T-helper 1 cell (primary cell): ENCODE data around the gene PEX1.
"Not testable (repeated sequence)": the region's sequence is repeated elsewhere in the genome, so short reads cannot be mapped to it uniquely, and the experiment has no call there.

ENCODE experiments used
- DNase-seq, 5 donors: peaks; one replicate each; pipeline ENCODE4 v3.0.0-alpha.2; 2012 to 2020

Gene PEX1

DNA sequence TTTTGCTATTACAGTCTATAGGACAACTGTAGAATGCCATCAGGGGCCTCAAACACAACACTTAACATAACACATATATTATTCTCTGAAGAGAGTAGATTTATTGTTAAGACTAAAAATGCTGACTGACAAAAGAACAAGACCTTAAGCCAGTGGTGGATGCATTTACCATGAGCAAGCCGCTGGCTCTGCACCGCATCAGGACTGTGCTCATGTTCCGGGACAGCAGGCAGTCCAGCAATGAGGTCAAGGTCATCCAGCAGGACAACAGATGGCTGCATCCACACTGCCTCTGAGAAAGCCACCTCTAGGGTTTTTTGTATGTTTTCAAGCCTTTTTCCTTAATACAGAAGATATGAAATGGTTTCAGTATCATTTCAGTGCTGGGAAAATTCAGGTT, 23.8 kb downstream of the PEX1 start:
- DNase-seq = no peak

DNA sequence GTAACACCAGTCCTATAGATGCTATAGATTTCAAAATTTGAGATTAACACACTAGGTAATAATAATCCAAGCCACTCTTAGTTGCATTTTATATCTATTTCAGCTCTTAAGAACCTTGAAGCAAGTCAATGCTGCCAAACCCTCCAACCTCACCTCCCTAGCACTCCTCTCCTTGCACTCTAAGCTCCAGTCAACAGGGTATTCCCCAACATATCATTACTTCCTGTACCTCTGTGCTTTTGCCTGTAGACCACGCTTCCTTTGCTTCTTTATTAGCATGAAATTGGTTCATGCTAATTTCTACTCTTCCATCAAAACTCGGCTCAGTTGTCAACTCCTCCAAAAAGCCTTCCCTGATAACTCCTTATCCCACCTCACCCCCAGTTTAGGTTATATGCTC, 24.6 kb downstream of the PEX1 start:
- DNase-seq = no peak

DNA sequence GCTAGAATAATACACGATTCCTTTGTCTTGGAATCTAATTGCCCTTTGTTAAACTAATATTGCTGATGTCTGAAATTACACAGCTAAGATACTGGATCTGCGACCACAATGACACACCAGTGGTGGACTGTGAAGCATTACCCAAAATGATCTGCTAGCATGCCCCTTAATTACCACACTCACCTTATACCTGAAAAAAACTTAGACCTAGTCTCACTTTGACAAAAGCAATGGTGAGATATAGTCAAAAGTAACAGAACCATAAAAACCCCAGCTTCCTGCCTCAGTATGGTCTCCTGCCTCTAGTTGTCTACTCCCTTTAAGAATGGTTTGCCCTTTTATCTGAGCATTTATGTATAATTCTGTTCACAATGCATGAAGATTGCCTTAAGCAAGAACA, 29.8 kb downstream of the PEX1 start:
- peak in 1 of 5 donors; percentile 8 for DNase-seq

DNA sequence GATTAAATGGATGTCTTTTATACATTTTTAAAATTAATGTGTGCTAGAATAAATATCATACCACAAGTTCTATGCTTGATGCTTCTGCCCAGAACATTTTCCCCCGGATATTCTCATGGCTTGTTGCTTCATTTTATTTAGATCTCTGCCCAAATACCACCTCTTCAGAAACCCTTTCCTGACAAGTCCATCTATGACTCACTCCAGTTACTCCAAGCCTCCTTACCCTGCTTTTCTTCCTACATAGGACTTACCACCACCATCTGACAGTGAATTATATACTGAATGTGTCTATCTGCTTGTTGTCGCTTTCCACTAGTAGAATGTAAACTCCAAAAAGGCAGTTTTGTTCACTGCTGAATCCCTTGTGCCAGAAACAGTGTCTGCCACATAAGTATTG, 31.4 kb downstream of the PEX1 start:
- no peak for DNase-seq

DNA sequence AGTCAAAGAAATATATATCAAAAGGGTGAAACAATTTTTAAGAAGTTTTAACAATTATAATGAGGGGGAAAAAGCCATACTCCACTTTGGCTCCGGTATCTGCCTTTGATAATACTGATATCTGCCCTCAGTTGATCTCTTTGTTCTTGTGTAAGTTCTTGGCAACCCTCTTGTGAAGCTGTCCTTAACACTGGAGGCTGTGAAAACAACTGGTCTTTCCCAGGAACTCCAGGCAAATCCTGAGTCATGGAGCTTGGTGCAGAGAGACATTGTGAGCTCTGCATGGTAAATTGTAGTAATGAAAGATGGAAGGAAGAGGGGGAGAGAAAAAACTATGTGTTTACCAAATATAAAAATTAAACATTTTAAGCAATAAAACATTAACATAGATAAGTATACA, 38.7 kb downstream of the PEX1 start:
- DNase-seq = no peak

DNA sequence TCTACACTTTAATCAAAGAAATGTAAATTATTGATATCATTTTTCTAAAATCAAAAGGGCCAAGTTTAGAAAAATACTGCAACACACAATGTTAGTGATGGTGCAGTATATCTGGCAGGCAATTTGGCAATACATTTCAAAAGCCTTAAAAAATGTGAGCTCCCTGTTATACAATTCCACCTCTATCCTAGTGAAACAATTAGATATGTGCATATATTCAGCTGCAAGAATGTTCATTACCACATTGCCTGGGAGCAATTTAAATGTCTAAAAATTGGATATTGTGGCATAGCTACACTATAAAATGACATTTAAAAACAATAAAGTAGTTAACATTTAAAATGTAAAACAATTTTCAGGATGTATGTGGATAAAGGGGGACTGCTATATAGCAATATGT, 40.5 kb downstream of the PEX1 start:
- DNase-seq = no peak

DNA sequence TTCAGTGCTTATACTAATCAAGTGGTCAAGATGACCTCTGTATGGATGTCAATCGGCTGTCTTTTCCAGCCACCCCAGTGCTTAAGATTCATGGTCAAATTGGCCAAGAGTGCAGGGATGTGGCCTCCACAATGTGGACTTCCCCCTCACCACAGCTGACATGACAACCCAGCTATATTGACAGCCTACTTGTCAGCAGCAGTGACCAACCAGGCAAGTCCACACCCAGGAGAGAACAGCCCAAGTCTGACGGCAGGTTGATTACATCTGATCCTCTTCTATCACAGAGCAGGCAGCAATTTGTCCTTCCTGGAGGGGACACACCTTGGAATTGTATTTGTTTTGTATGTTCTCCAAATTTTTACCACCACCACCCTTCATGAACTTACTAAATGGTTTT, 42.3 kb downstream of the PEX1 start:
- no peak for DNase-seq

DNA sequence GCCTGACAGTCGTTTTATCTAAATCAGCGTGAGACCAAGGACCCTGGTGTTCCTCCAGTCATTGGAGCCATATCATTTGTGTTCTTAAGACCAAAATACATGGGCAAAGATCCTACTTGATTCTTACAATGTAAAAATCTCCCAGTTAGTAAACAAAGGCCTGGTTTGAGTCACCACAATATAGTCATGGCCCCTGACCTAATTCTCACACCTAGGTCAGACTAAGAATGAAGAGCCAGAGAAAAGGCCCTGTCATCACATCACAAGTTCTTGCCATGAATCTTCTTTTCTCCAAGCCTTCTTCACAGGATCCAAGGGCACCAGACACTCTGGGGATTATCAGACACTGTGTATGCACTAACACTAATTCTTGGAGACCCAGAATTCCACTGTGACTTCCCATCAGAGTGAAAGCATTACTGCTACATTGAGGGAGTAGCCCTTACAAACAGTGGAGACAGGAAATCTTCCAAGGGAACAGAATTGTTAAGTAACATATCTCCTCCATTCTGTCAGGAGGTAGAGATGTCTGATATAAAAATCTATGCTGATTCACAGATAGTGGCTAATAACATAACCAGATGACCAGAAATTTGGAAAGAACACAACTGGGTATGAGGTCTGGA, 42.9 kb downstream of the PEX1 start:
- DNase-seq = no peak

DNA sequence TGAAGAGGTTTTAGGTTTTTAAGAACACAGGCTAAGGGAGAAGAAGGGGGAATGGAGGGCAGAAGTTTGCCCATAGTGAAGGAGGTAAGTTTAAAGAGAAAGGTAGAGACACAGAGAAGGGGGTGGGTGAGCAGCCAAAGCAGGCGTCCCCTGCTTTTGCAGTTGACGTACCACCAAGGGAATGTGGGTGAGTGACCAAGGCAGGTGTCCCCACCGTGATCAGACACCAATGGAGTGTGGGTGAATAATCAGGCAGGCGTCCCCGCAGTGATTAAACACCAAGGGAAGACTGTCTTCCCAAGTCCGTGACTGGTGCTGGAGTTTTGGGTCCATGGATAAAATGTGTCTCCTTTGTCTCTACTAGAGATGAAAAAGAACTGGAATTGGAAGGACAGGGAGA, 44.1 kb downstream of the PEX1 start:
- not testable (repeated sequence) for DNase-seq

DNA sequence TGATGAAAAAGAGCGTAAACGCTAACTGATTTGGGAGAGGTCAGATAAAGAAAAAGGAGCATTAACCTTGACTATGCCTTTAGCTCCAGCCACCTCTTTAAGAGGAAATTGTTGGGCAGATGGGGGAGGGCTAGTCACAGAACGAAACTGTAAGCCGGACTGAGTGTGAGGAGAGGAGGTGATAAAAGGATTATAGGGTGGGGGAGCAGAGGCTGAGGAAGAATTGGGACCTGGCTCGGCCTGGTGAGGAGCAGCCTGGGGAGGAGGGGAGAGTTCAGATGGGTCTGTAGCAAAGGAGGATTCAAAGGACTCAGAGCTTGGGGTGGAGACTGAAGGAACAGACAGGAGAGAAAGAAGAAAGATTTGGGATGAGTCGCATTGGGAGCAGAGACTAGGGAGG, 44.7 kb downstream of the PEX1 start:
- DNase-seq = not testable (repeated sequence)

DNA sequence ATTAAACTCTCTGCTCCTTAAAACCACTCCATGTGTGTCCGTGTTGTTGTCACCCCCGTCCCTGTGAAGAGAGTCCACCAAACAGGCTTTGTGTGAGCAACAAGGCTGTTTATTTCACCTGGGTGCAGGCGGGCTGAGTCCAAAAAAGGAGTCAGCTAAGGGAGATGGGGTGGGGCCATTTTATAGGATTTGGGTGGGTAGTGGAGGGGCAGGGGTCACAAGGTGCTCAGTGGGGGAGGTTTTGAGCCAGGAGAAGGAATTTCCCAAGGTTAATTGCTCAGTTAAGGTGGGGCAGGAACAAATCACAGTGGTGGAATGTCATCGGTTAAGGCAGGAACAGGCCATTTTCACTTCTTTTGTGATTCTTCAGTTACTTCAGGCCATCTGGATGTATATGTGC, 49.2 kb downstream of the PEX1 start:
- not testable (repeated sequence) for DNase-seq

DNA sequence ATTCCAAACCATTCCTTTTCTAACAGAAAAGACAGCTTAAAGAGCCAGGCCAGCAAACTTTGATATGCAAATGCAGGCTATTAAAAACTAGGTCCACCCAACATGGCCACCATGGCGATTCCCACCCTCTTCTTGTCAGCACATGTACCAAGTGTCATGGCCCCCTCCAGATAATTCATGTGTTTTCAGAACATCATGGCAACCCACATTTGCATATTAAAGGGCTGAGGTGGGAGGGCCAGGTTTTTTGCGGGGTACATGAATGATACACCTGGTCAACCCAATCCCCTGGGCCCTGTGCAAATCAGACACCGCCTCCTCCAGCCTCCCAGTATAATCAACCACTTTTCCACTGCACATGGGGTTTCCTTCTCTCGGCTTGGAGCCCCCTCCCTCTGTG, 49.6 kb downstream of the PEX1 start:
- DNase-seq = no peak

DNA sequence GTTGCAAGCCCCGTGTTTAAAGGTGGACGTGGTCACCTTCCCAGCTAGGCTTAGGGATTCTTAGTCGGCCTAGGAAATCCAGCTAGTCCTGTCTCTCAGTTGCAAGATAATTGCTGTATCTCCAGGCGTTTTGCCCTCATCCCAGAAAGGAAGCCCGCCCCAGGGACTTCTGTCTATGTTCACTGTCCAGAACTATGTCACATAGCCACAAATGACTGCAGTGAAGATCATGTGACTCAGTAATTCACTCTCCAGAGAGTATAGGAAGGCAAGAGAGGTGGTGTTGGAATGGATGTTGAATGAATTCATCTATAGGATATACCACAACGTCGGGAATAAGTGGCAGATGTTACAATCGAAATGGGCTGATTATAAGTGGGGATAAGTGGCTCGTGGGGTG, 50.2 kb downstream of the PEX1 start:
- no peak for DNase-seq

DNA sequence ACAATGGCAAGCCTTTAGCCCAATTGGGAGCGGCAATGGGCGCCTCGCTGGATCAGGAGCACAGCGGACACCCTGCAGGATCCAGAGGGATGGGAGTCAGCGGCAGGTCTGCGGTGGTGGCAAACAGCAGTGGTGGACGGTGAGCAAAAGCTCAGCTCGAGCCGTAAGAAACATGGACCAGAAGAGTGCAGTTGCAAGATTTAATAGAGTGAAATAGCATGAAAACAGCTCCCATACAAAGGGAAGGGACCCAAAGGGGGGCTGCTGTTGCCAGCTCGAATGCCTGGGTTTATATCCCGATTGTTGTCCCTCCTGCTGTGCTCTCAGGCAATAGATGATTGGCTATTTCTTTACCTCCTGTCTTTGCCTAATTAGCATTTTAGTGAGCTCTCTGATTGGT, 50.6 kb downstream of the PEX1 start, which contains the start of gene ERVW-1:
Gene ERVW-1, minus strand, starts transcription at position 266 of the 400 bp plus-strand sequence. CDS start 7,565 bp downstream, outside the sequence.
- not testable (repeated sequence) for DNase-seq

DNA sequence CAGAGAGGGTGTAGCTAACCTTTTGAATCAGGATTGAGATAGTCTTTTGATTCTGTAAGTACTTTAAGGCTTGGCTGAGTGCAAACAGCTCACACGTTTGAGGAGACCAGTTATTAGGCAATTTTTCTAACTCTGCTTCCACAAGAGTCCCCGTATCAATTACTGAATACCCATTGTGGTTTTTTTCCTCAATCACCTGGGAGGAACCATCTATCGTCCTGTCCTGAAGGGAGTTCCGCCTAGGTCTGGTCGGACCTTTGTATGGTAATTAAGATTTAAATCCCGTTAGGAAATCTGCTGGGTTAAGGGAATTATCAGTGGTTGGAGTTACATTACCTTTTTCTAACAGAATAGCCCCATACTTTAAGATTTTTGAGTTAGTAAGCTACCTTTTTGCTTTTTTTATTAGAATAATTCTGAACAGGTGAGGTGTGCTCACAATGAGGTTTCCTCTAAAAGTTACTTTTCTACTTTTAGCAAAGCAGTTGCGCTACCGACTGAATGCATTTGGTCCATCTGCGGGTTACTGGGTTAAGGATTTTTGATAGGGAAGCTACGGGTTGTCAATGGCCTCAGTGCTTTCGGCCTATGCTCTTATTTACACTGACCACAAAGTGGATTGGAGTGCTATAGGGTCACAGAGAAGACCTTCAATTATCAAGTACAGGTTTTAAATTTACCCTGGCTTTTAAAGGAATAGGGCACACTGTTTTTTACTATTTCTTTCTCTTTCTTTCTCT, 52.3 kb downstream of the PEX1 start:
- DNase-seq = not testable (repeated sequence)

DNA sequence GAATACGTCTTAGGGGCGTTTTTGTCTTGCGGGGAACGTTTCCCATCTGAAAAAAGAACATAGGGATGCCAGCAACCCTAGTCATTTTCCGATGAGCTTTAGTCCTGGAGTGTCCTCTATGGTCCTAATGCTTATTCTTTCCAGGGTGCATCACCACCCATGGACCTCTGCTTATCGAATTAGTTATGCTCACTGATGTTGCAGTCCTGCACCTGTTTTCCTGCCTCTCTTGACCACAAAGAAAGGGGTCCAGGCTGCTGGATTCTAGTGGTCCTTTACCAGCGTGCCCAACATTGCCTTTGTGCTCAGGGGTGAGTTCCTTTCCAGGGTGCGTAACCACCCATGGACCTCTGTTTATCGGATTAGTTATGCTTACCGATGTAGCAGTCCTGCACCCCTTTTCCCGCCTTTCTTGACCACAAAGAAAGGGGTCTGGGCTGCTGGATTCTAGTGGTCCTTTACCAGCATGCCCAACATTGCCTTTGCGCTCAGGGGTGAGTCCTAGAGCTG, 53.0 kb downstream of the PEX1 start:
- DNase-seq = not testable (repeated sequence)

DNA sequence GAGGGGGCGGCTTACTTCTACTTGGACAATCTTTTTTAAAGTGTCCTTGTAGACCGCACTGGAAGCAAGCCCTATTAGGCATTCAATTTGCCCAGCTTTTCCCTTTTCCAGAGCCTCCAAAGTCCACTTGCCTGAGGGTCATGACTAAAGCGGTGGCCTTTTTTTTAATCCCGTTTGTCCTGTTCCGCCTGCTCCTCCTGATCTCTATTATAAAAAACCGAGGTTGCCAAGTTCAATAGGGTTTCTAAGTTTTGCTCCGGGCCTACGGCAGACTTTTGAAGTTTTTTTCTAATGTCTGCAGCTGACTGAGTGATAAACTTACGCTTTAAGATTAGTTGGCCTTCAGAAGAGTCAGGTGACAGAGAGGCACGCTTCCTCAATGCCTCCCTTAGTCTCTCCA, 54.3 kb downstream of the PEX1 start:
- not testable (repeated sequence) for DNase-seq

DNA sequence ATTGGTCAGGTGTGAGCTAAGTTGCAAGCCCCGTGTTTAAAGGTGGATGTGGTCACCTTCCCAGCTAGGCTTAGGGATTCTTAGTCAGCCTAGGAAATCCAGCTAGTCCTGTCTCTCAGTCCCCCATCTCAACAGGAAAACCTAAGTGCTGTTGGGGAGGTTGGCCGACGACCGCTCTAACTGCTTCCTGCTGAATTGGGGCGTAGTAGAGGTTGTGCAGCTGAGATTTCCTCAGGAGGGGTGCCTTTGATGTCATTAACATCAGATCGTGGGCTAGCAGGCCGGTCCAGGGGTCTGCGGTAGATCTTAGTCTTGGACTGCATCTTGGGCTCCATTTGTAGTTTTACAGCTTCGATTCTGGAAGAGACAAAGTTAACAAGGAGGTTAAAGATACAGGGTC, 59.7 kb downstream of the PEX1 start:
- not testable (repeated sequence) for DNase-seq

DNA sequence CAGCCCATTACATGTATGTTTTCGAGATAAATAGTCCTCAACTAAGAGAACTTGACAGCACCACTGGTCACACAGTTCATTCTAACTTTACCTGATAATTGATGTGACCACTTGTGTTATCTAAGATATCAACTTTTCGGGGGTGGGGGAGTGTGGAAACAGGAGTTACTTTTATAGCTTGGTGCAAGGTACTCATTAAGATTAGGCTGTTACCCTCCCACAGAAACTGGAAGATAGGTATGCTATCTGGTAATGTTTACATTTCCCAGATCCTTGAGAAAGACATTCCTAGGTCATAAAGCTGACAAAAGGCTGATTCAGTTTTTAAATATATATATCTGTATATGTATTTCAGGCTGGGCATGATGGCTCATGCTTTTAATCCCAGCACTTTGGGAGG, 61.6 kb downstream of the PEX1 start:
- DNase-seq = no peak

DNA sequence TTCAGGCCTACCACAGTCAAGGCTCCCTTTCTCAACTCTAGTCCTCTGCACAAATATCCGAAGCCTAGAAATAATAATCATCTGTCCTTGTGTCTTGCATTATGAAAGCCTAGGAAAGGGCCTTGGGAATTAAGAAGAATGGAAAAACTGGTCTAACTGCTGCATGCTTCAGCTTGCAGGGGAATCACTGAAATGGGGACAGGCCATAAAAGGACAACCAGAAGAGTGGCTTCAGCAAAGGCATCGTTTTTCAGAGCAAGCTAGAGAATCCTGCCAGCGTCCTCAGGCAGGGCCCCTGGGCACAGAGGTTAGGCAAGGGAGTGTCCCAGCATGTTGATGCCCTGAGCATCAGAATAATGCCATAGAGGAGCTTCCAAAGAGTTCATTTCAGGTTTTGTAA, 63.8 kb downstream of the PEX1 start:
- no peak for DNase-seq

DNA sequence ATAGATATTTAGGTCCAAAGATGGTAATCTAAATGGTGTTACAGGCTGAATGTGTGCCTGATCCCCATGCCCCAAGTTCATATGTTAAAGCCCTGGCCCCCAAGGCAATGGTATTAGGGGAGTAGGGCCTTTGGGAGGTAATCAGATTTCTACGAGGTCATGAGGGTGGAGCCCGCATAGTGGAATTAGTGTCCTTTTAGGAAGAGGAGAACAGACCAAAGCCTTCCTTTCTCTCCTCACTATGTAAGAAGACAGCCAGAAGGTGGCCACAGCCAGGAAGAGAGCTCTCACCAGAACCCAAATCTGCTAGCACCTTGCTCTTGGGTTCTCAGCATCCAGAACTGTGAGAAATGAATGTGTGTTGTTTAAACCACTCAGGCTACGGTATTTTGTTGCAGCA, 65.8 kb downstream of the PEX1 start:
- DNase-seq = no peak

DNA sequence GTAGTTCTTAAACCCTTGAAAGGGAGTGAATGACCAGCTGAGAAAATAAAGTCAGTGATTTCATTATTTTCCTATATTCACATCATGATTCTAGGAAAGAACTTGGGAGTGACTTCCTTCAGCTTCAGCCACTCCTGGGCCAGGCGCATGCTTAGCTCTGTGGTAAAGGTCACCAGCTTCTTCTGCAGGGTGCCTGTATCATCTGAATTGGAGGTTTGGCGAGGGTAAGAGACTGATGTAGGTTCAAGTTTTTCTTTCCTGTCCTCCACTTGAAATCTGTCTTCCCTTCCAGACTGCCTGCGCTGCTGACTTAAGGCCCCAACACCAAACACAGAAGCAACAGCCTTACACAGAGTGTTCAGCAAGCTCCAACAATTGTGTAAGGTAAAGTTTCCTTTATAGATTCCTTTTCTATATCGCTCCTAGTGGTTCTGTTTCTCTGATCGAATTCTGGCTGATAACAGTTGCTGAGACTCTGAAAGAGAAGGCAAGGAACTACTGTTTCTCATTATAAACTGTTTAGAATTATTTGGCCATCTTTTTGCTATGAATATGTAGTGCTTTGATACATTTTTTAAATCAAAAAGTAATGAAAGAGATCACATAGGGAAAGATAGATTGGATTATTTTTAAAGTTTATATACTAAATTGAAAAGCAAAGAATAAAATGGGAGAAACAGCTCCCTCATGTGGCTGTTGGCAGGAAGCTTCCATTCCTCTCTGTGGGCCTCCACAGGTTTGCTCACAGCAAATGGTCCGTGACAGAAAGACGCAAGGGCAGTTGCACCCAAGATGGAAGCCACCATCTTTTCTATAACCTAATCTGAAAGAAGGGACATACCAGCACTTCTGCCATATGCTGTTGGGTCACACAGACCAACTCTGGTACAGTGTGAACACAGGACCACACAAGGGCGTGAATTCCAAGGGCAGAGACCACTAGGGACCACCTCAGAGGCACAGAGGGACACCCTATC, 67.0 kb downstream of the PEX1 start:
- DNase-seq = peak in 1 of 5 donors; percentile 38

DNA sequence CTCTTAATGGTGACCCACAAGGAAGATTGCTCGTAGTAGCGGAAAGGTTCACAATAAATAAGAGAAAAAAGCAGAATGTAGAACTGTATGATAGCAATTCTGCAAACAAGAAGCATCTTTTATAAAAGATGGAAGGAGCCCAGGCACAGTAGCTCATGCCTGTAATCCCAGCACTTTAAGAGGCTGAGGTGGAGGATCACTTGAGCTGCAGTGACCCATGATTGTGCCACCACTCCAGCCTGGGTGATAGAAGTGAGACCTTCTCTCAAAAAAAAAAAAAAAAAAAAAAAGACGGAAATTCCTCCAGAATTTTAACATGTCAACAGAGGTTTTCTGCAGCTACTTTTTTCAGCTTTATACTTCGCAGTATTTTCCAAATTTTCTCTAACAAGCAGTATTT, 67.8 kb downstream of the PEX1 start:
- DNase-seq = no peak
